PFSK-1 (cell line): ENCODE data around the gene COL18A1.

ENCODE experiments used
- FOXP2 ChIP-seq: optimal IDR thresholded peaks from 2 replicates; pipeline ENCODE3; 2011; ENCODE audit warnings: borderline replicate concordance, control low read depth, inconsistent platforms; ENCODE audit not compliant: insufficient read depth; ENCODE audit errors: extremely low read length, extremely low read depth
- POLR2AphosphoS5 ChIP-seq: IDR thresholded peaks from 2 replicates; pipeline ENCODE4 v1.6.1; 2012; ENCODE audit warnings: low read depth, mild to moderate bottlenecking, control low read depth, low read length, moderate library complexity
- SIN3A ChIP-seq: IDR thresholded peaks from 2 replicates; pipeline ENCODE4 v1.6.1; 2012; ENCODE audit warnings: mild to moderate bottlenecking, low read length, moderate library complexity, borderline replicate concordance; ENCODE audit not compliant: insufficient read depth
- TAF1 ChIP-seq: IDR thresholded peaks from 2 replicates; pipeline ENCODE4 v1.6.1; 2012; ENCODE audit warnings: low read length, control low read depth, borderline replicate concordance; ENCODE audit not compliant: insufficient read depth
- TF ChIP-seq, protein P1 (sequence below), 2 experiments: IDR thresholded peaks; 2 replicates each; pipeline versions ENCODE4 v1.6.1 to v1.8.0; 2011 to 2012; ENCODE audit warnings: low read depth in 2 of 2, low read length in 2 of 2, control low read depth in 1 of 2, inconsistent platforms in 1 of 2, mild to moderate bottlenecking in 1 of 2, moderate library complexity in 1 of 2; ENCODE audit not compliant: insufficient read depth in 1 of 2

DNA sequence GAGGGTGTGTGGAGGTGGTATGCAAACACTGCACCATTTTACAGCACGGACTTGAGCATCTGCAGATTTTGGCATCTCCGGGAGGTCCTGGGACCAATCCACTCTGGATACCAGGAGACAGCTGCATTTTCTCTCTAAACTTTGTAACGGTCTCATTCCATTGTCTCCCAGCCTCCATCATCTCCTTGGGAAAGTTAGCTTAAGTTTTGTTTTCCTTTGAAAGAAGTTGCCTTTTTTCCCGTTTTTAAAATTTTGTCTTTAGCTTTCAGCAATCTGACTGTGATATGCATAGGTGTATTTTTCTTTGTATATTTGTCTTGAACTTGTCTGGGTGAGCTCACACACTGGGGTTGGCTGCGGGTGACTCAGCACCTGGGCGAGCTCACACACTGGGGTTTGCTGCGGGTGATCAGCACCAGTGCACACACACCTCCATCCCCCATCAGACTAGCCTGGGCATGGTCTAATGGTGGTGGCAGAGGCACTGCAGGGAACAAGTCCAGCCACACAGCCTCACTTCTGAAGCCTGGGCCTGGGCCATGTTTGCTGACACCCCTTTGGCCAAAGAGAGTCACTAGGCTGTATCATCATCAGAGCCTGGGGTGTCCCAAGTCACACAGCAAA is 32.1 kb upstream of the COL18A1 start:
- no peak for TF ChIP-seq SIN3A
- TF ChIP-seq TAF1, result no peak
- no peak for TF ChIP-seq POLR2AphosphoS5
- TF ChIP-seq, protein P1, sequence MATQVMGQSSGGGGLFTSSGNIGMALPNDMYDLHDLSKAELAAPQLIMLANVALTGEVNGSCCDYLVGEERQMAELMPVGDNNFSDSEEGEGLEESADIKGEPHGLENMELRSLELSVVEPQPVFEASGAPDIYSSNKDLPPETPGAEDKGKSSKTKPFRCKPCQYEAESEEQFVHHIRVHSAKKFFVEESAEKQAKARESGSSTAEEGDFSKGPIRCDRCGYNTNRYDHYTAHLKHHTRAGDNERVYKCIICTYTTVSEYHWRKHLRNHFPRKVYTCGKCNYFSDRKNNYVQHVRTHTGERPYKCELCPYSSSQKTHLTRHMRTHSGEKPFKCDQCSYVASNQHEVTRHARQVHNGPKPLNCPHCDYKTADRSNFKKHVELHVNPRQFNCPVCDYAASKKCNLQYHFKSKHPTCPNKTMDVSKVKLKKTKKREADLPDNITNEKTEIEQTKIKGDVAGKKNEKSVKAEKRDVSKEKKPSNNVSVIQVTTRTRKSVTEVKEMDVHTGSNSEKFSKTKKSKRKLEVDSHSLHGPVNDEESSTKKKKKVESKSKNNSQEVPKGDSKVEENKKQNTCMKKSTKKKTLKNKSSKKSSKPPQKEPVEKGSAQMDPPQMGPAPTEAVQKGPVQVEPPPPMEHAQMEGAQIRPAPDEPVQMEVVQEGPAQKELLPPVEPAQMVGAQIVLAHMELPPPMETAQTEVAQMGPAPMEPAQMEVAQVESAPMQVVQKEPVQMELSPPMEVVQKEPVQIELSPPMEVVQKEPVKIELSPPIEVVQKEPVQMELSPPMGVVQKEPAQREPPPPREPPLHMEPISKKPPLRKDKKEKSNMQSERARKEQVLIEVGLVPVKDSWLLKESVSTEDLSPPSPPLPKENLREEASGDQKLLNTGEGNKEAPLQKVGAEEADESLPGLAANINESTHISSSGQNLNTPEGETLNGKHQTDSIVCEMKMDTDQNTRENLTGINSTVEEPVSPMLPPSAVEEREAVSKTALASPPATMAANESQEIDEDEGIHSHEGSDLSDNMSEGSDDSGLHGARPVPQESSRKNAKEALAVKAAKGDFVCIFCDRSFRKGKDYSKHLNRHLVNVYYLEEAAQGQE (IDR thresholded peaks at IDR 0.05; ENCODE audit: insufficient read depth in 1 of 2, low read depth in 2 of 2, low read length in 2 of 2), result no peak
- TF ChIP-seq FOXP2, result no peak
